GM19463 (cell line): Measurements from ENCODE around the gene CTBP2.
"Not testable (repeated sequence)": the region's sequence is repeated elsewhere in the genome, so short reads cannot be mapped to it uniquely, and the experiment has no call there.

Source experiments
- ATAC-seq: cut with Tn5 transposase; IDR thresholded peaks from one replicate; pipeline ENCODE4 v1.9.1; 2021; ENCODE audit warnings: mild to moderate bottlenecking, moderate library complexity; ENCODE audit not compliant: unreplicated experiment

The CTBP2 gene

DNA sequence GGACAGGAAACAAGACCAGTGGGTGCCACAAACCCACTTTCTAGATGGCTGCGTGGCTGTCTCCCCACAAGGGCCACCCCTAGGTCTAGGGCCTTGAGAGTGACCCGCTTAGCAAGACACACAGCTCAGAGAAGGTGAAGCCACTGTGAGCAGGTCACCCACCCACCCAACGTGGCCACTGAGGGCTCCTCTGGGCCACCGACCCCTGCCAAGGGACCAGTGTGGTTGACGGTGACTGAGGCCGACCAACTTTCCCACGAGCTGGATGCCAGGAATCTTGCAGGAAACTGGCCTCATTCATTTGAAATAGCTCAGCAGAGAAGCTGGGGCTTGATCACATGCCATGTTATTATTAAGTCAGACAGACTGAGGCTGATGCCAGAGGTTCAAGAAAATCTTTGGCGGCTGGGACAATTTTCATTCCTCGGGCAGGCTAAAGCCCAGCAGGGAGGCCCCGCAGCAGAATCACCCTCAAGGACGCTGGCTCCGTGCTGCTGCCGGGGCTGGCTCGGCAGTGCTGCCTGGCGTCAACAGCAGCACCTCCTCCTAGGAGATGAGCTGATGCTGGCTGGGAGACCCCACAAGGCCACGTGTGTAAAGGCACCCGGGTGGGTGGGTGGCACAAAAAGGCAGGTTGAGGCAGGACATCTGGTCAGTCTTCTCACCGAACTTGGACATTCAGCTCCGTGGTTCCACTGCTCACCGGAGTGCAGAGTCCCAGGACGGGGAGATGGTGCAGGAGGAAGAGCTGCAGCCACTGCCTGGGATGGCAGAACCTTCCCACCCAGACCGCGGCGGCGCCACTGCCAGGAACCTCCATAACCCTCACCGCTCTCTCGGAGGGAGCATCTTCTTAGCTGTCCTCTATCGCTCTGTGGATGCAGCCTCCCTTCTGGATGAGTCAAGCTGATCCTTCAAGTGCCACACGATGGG, 160.7 kb downstream of the CTBP2 start:
- ATAC-seq: no peak

- ATAC-seq: no peak
Observed at GRCh38 chr10:124998624-124999291, 161.6 kb downstream of the CTBP2 start.

- ATAC-seq: no peak
Observed at GRCh38 chr10:124997771-124998623, 162.4 kb downstream of the CTBP2 start.

- no peak for ATAC-seq
Observed at GRCh38 chr10:124997306-124997705, 163.1 kb downstream of the CTBP2 start.

DNA sequence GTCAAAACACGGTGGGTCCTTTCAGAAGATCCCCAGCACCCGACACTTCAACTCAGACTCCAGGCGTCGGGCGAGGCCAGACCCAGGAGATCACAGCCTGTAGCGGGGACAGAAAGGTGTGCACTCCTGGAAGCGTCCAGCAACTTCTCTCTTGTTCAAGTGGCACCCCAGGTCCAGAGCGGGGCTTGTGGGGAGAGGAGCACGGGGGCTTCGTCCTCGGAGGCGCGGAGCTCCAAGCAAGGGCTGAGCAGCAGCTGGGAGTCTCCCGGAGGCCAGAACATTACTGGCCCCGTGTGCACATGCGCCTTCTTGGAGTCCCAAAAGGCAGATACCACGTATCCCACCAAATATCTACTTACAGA, 163.5 kb downstream of the CTBP2 start:
- no peak for ATAC-seq

DNA sequence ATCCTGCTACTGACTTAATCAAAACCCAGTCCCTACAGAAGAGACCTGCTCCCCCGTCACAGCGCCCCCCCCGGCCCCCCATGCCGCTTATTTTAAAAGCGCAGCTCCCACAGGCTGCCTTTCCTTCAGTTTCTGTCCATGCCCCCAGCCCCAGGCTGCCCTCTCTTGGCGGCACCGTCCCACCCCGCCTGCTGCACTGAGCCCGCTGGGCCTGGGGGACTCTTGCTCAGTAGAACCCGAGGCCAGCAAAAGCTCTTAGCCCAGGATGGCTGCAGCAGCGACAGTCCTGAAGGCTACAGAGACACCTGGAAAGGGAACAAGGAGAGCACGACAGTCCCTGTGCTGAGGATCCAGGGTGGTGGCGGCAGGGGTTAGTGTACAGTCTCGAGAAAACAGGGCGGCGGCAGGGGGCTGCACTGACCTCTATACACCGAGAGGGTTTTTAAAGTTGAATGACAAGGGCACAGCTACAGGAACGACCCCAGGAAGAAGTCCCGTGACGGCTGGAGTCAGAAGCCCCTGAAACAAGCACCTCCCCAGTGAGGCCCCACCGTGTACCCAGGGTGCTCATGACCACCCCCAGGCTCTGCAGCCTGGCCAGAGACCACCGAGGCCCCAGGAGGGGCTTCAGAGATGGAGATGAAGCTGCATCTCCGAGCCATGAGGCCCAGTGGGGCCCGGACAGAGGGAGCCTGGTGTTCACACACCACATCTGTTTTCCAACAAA, 164.1 kb downstream of the CTBP2 start:
- ATAC-seq: no peak

DNA sequence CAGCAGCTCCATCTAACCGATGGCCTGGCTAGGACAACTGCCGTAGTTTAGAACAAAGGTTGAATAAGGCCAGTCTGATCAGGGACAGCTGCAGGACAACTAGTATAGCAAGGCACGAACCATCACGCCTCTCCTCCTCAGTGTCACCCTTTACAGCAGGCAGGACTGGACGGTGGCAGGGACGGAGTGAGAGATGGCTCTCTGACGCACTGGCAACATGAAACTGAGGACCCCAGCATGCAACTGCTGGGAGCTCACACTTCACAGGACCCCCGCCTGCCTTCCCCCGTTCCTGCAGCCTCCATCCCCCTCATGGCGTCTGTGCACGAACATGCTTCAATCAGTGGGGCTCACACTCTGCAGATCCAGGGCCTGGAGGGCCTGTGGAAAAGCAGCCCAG, 164.8 kb downstream of the CTBP2 start:
- no peak for ATAC-seq

GRCh38 chr10:124994573-124995473, 165.5 kb downstream of the CTBP2 start:
- no peak for ATAC-seq

GRCh38 chr10:124993736-124994451, 166.5 kb downstream of the CTBP2 start:
- no peak for ATAC-seq

DNA sequence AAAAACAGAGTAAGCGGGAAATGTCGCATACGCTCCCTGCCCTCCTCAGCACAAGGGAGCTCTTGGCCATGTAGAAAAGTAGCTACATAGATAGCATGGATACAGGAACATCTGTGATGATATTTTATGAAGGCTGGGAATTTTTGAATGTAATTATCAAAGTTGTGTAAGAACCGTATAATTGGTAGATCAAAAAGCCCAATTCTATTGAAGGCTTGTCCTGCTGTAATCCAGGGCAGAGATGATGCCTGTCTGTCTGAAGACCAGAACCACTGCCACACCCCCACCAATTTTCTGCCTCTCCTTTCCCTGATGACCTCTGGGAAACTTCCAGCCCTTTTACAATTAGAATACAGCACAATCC, 167.0 kb downstream of the CTBP2 start:
- no peak for ATAC-seq

- ATAC-seq: peak; percentile 61
Observed at GRCh38 chr10:124992462-124993344, 167.7 kb downstream of the CTBP2 start.

- ATAC-seq: no peak
Observed at GRCh38 chr10:124991835-124992234, 168.5 kb downstream of the CTBP2 start.

DNA sequence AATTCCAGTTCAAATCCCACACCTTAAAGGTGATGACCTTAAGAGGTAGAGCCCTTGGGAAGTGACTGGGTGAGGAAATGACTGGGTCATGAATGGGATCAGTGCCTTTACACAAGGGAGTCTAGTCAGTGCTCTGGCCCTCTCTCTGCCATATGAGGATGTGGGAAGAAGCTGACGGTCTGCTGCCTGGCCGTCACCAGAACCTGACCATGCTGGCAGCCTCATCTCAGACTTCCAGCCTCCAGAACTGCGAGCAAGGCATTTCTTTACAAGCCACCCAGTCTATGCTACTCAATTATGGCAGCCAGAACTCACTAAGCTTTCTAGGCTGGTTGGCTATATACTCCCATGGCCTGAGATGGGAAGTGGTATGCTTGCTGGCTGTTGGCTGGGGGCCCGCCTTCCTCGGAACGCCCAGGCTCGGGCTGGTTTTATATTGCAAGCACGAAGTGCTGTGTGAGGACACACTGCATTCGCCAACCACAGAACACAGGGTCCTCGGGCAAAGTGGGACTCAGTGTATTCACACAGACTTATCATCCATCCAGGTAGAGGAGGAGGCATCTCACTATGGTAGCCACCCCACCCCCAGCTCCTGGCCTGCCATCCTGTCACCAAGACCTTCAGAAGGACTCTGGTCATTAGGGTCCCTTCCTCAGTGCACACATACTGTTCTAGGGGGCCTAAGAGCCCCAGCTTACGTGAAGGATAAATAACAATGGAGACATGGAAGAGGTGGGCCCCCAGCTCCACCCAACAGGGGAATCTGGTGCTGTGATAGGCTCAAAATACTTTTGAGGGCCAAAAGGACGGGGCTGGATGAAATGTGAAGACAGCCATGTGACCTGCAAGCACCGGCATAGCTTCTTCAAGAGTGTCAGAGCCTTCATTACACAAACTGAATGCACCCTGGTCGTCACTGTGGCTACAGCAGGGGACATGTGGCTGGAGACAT, 169.4 kb downstream of the CTBP2 start:
- no peak for ATAC-seq

DNA sequence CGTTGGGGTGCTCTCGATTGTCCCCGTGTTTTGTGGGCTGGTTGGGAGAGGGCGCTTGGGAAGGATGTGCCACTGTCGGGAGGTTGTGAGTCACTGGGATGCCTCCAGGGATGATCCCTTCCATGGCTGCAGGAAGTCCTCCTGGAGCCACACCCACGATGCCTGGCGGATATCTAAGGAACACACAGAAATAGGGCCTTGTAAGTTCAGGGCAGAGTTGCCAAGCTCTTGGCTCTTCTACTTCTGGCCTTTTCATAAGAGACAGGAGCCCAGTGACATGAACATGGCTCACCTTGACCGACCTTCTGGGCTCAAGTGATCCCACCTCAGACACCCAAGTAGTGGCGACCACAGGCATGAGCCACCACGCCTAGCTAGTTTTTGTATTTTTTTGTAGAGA, 170.8 kb downstream of the CTBP2 start:
- ATAC-seq: no peak

GRCh38 chr10:124988753-124989152, 171.6 kb downstream of the CTBP2 start:
- not testable (repeated sequence) for ATAC-seq

- ATAC-seq: no peak
Observed at GRCh38 chr10:124987788-124988187, 172.6 kb downstream of the CTBP2 start.

DNA sequence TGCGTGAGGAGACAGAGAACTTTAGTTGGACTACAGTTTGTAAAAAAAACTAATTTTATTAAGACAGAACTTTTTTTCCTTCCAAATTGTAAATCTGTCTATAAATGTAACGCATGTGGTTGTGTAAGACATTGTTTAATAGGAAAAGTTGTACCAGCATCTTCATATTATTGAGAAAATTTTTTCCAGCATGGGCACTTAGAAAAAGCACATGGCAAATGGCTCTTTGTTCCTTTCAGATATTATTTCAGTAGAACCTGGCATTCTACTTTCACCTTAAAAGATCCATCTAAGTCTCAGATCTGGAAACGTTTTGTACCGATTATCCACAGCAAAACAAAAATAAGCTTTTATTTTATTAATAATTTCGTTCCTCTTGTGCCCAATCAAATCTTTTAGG, 175.2 kb downstream of the CTBP2 start:
- ATAC-seq: no peak
